Nephron progenitor cell (in vitro differentiated cells): ENCODE results near the gene RAB31.

Experiments
- DNase-seq: peaks from one replicate; pipeline ENCODE4 v3.0.0; 2021
- H3K27ac Mint-ChIP-seq: 2 replicates; pipeline ENCODE4 v1.8.0; 2021; ENCODE audit warnings: mild to moderate bottlenecking, moderate library complexity, mixed read lengths
- H3K27me3 Mint-ChIP-seq: 2 replicates; pipeline ENCODE4 v1.8.0; 2021; ENCODE audit warnings: mild to moderate bottlenecking, low read depth, mixed read lengths; ENCODE audit not compliant: poor library complexity
- H3K36me3 Mint-ChIP-seq: 2 replicates; pipeline ENCODE4 v1.8.0; 2021; ENCODE audit warnings: low read depth, mixed read lengths
- H3K4me1 Mint-ChIP-seq: 2 replicates; pipeline ENCODE4 v1.8.0; 2021; ENCODE audit warnings: mixed read lengths
- H3K4me3 Mint-ChIP-seq: 2 replicates; pipeline ENCODE4 v1.8.0; 2021; ENCODE audit warnings: mild to moderate bottlenecking, moderate library complexity, mixed read lengths
- H3K9me3 Mint-ChIP-seq: 2 replicates; pipeline ENCODE4 v1.8.0; 2021; ENCODE audit warnings: mild to moderate bottlenecking, moderate library complexity, mixed read lengths
- TF ChIP-seq, protein P1 (sequence below): fragments of 200-600 bp; sonication (generic); IDR thresholded peaks from 2 replicates; pipeline ENCODE4 v1.5.0; 2021; ENCODE audit warnings: antibody characterized with exemption

RAB31 gene

GRCh38 chr18:9682572-9682971, 25.5 kb upstream of the RAB31 start:
- DNase-seq = no peak
- Mint-ChIP-seq H3K9me3 (no peaks in the 10 kb centered on the region), H3K4me3 (no peak overlapping the region), H3K27ac (no peak overlapping the region), H3K4me1 (peaks cover 7% of the 10 kb centered on the region), H3K27me3 (no peaks in the 10 kb centered on the region), H3K36me3 (no peaks in the 10 kb centered on the region)
- TF ChIP-seq, protein P1, sequence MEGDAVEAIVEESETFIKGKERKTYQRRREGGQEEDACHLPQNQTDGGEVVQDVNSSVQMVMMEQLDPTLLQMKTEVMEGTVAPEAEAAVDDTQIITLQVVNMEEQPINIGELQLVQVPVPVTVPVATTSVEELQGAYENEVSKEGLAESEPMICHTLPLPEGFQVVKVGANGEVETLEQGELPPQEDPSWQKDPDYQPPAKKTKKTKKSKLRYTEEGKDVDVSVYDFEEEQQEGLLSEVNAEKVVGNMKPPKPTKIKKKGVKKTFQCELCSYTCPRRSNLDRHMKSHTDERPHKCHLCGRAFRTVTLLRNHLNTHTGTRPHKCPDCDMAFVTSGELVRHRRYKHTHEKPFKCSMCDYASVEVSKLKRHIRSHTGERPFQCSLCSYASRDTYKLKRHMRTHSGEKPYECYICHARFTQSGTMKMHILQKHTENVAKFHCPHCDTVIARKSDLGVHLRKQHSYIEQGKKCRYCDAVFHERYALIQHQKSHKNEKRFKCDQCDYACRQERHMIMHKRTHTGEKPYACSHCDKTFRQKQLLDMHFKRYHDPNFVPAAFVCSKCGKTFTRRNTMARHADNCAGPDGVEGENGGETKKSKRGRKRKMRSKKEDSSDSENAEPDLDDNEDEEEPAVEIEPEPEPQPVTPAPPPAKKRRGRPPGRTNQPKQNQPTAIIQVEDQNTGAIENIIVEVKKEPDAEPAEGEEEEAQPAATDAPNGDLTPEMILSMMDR = no peak

GRCh38 chr18:9683418-9684396, 24.4 kb upstream of the RAB31 start:
- Mint-ChIP-seq H3K4me3 (no peak overlapping the region), H3K27me3 (no peaks in the 10 kb centered on the region), H3K9me3 (no peaks in the 10 kb centered on the region), H3K36me3 (no peaks in the 10 kb centered on the region), H3K27ac (peak overlapping the region; percentile 7), H3K4me1 (peaks cover 7% of the 10 kb centered on the region)
- DNase-seq = no peak
- TF ChIP-seq, protein P1 = no peak

DNA sequence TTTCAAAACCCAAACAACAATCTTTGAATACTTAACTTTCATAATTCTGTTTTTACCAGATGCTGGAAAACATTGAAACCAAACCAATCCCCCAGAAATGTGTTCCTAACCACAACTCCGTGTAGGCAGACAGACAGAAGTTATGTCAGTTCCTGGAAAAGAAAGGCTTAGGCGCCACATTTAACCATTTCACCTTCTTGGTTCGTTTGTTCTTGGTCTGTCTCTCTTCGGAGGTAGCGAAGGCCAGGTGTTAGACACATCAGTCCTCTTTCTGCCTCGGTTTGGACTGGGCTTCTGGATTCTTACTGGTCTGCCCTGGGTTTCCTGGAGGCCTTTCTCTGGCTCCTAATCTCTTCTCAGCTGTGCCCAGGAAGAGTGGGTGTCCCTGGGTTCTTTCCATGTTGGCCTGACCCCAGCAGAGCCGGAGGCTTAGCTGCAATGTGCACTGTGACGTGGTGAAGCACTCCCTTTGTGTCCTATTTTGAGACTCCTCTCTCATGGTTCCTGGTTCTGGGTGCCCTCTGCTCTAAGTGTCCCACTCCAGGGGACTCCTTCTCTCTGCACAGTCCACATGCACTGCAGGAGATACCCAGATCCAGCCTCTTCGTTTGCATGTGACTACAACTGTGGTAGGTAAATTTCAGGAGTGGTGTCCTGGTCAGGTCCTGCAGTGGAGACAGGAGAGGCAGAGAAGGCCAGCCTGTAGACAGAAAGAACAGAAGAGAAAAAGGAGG, 23.1 kb upstream of the RAB31 start:
- H3K27me3 Mint-ChIP-seq = peaks cover 6% of the 10 kb centered on the region
- no peak overlapping the region for H3K27ac Mint-ChIP-seq
- no peaks in the 10 kb centered on the region for H3K9me3 Mint-ChIP-seq
- no peak overlapping the region for H3K4me3 Mint-ChIP-seq
- DNase-seq = no peak
- H3K36me3 Mint-ChIP-seq = no peaks in the 10 kb centered on the region
- H3K4me1 Mint-ChIP-seq = peaks cover 7% of the 10 kb centered on the region
- TF ChIP-seq, protein P1 = no peak

GRCh38 chr18:9685615-9685890, 22.5 kb upstream of the RAB31 start:
- no peak for DNase-seq
- peaks cover 6% of the 10 kb centered on the region for H3K27me3 Mint-ChIP-seq
- no peaks in the 10 kb centered on the region for H3K36me3 Mint-ChIP-seq
- H3K27ac Mint-ChIP-seq = no peak overlapping the region
- TF ChIP-seq, protein P1 = no peak
- H3K4me3 Mint-ChIP-seq = no peak overlapping the region
- peaks cover 7% of the 10 kb centered on the region for H3K4me1 Mint-ChIP-seq
- H3K9me3 Mint-ChIP-seq = no peaks in the 10 kb centered on the region

GRCh38 chr18:9688036-9688741, 19.9 kb upstream of the RAB31 start:
- Mint-ChIP-seq H3K27me3 (peaks cover 6% of the 10 kb centered on the region), H3K4me3 (no peak overlapping the region), H3K27ac (no peak overlapping the region), H3K36me3 (no peaks in the 10 kb centered on the region), H3K9me3 (no peaks in the 10 kb centered on the region), H3K4me1 (peaks cover 7% of the 10 kb centered on the region)
- no peak for DNase-seq
- TF ChIP-seq, protein P1 = no peak
